Neural progenitor cell (in vitro differentiated cells): ENCODE results near the gene DPT.

Experiments used
- CTCF ChIP-seq: fragments of 200-600 bp; sonication (generic); IDR thresholded peaks from 2 replicates; pipeline ENCODE4 v1.5.1; 2017; ENCODE audit warnings: antibody characterized with exemption, mild to moderate bottlenecking
- EZH2 ChIP-seq: fragments of 200-600 bp; sonication (generic); IDR thresholded peaks from 2 replicates; pipeline ENCODE4 v1.6.1; 2017; ENCODE audit warnings: antibody characterized with exemption, mild to moderate bottlenecking, moderate library complexity
- EZH2phosphoT487 ChIP-seq: fragments of 200-600 bp; sonication (generic); IDR thresholded peaks from 2 replicates; pipeline ENCODE4 v1.6.1; 2017; ENCODE audit warnings: antibody characterized with exemption

- no peak for TF ChIP-seq CTCF
- no peak for TF ChIP-seq EZH2
- no peak for TF ChIP-seq EZH2phosphoT487
These were observed 23.3 kb upstream of the DPT start for GRCh38 chr1:168752171-168752832.
